Measurements from ENCODE around the gene VSIR. TPM values are rescaled to one million over a fixed set of nuclear protein-coding genes. Genes with fewer than 3 reads are reported as not detected.

VSIR gene
- total RNA-seq, 1 donor from 2014 or later, result 128 TPM

Small RNA genes within 50 kb of the gene (microRNA-seq; reads per million reads assigned to microRNA genes)
- not detected for gene MIR7152 (ENCODE audit: borderline number of aligned reads)

Other genes starting within 250 kb of the VSIR start
- 0.22 TPM for gene C10orf105, start 53.7 kb downstream of the VSIR start, total RNA-seq
- gene PSAP, start 77.7 kb upstream of the VSIR start, total RNA-seq, result 1,414 TPM
- gene CHST3, start 190.9 kb upstream of the VSIR start, total RNA-seq, result 80.3 TPM

All from mesenteric fat pad (tissue), 1 donor.